Fibroblast of lung (primary cell): ENCODE data around the gene TUBA4A. TPM values are rescaled to one million over a fixed set of nuclear protein-coding genes. Genes with fewer than 3 reads are reported as not detected.

Source experiments
- DNase-seq, 2 donors: peaks; one replicate each; pipeline versions ENCODE4 v3.0.0 to v3.0.0-alpha.2; 2010; ENCODE audit warnings: low read depth in 2 of 2
- H2AFZ ChIP-seq: 2 replicates; pipeline ENCODE4 v1.5.1; 2012; ENCODE audit warnings: low read length, control low read depth, inconsistent platforms
- H3K27ac ChIP-seq: 2 replicates; pipeline ENCODE4 v1.5.1; 2011; ENCODE audit warnings: low read length, control low read depth; ENCODE audit not compliant: insufficient read depth
- H3K27me3 ChIP-seq: 2 replicates; pipeline ENCODE4 v1.5.1; 2011; ENCODE audit warnings: mild to moderate bottlenecking, low read length; ENCODE audit not compliant: control insufficient read depth, insufficient read depth
- H3K36me3 ChIP-seq: 2 replicates; pipeline ENCODE4 v1.5.1; 2011; ENCODE audit warnings: low read length; ENCODE audit not compliant: control insufficient read depth, insufficient read depth
- H3K4me1 ChIP-seq: 2 replicates; pipeline ENCODE4 v1.5.1; 2011; ENCODE audit warnings: low read length; ENCODE audit not compliant: control insufficient read depth, insufficient read depth; ENCODE audit errors: extremely low read depth
- H3K4me2 ChIP-seq: 2 replicates; pipeline ENCODE4 v1.5.1; 2011; ENCODE audit warnings: low read length, control low read depth; ENCODE audit not compliant: insufficient read depth; ENCODE audit errors: extremely low read depth
- H3K4me3 ChIP-seq, 4 experiments: fragments of 200-600 bp in 1 of 4; sonication (generic) in 1 of 4; replicated peaks in 1 of 4; 2 replicates each; pipeline ENCODE4 v1.5.1; 2011 to 2016; ENCODE audit warnings: low read length in 4 of 4, low read depth in 3 of 4, mild to moderate bottlenecking in 3 of 4, control low read depth in 2 of 4, inconsistent platforms in 1 of 4, mixed read lengths in 1 of 4; ENCODE audit not compliant: insufficient read depth in 1 of 4; ENCODE audit errors: control extremely low read depth in 1 of 4
- H3K79me2 ChIP-seq: 2 replicates; pipeline ENCODE4 v1.5.1; 2012; ENCODE audit warnings: mild to moderate bottlenecking, low read length, inconsistent platforms; ENCODE audit not compliant: control insufficient read depth, insufficient read depth
- H3K9ac ChIP-seq: 2 replicates; pipeline ENCODE4 v1.5.1; 2011; ENCODE audit warnings: mild to moderate bottlenecking, low read length, control low read depth; ENCODE audit not compliant: insufficient read depth
- H3K9me3 ChIP-seq: 2 replicates; pipeline ENCODE4 v1.5.1; 2012; ENCODE audit warnings: low read depth, low read length; ENCODE audit not compliant: control insufficient read depth, insufficient read depth
- H4K20me1 ChIP-seq: 2 replicates; pipeline ENCODE4 v1.5.1; 2011; ENCODE audit warnings: low read length; ENCODE audit not compliant: control insufficient read depth, insufficient read depth; ENCODE audit errors: extremely low read depth
- CTCF ChIP-seq, 2 donors: IDR thresholded peaks in 1 of 2; conservative IDR thresholded peaks in 1 of 2; 1 replicate in 1 of 2; 2 replicates in 1 of 2; pipeline ENCODE4 v1.5.1; 2011 to 2012; ENCODE audit warnings: low read length in 2 of 2, control low read depth in 1 of 2, inconsistent platforms in 1 of 2, low read depth in 1 of 2, mild to moderate bottlenecking in 1 of 2
- EZH2 ChIP-seq: IDR thresholded peaks from 2 replicates; pipeline ENCODE4 v1.5.1; 2012; ENCODE audit warnings: low read length, control low read depth, mild to moderate bottlenecking; ENCODE audit errors: missing control alignments
- polyA plus RNA-seq, 2 donors: library from polyadenylated mRNA; depleted of rRNA in 1 of 2; stranded (reverse) in 1 of 2; unstranded in 1 of 2; fragments of >200 nt; gene quantifications; 2 replicates each; pipeline ENCODE4 v1.2.1, GENCODE V29; 2011 to 2012; ENCODE audit warnings: missing spikeins in 1 of 2
- total RNA-seq: library from RNA; depleted of rRNA; stranded (reverse); fragments of >200 nt; gene quantifications from 2 replicates; pipeline ENCODE4 v1.2.1, GENCODE V29; 2014

TUBA4A gene
- total and polyA plus RNA-seq, 2 donors (not counting 1 experiment from before 2014, with no cell fraction given) = 5.6 to 14.7 TPM

DNA sequence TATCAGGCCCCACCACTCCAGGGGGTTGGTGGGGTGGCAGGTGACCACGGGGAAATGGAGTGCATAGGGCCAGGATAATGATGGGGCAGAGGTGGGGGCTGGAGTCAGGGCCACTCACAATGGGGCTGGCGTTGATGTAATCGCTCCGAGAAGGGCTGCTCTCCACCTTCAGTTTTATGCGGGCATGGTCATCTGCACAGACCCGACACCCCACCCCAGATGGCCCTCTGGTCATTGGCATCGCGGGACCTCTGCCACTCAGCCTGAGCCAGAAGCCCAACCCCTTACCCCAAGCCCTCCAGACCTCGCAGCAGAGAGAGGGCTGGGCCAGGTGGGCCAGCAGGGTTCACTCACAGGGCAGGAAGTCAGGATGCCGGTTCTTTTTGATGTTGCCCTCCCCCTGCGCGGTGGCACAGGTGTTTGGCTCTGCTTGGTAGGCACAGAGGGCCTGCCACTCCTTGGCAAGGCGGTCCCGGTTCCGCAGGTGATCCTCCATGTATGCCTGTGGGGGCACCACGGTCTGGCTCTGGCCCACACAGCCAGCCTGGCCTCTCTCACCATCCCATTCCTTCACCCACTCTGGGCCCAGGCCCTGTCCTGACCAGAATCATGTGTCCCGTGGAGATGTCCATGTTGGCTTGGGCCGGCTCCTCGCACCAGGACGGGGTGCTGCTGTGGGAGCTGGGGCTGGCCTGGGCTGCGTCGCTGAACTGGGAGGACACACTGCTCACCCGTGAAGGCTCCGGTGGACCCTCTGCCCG is 43.1 kb upstream of the TUBA4A start:
- Histone ChIP-seq H3K9ac (no peak overlapping the region), H3K4me2 (no peak overlapping the region), H3K79me2 (no peaks in the 10 kb centered on the region), H3K36me3 (no peaks in the 10 kb centered on the region), H3K4me1 (peaks cover 3% of the 10 kb centered on the region), H2AFZ (no peak overlapping the region), H3K27me3 (peaks cover 15% of the 10 kb centered on the region), H4K20me1 (no peaks in the 10 kb centered on the region), H3K27ac (no peak overlapping the region), H3K9me3 (no peaks in the 10 kb centered on the region), H3K4me3 (no peak overlapping the region)
- no peak for TF ChIP-seq CTCF (conservative IDR thresholded peaks at IDR 0.05 in 1 of 2, IDR thresholded peaks at IDR 0.05 in 1 of 2; ENCODE audit: low read depth in 1 of 2, low read length in 2 of 2)
- no peak for DNase-seq

DNA sequence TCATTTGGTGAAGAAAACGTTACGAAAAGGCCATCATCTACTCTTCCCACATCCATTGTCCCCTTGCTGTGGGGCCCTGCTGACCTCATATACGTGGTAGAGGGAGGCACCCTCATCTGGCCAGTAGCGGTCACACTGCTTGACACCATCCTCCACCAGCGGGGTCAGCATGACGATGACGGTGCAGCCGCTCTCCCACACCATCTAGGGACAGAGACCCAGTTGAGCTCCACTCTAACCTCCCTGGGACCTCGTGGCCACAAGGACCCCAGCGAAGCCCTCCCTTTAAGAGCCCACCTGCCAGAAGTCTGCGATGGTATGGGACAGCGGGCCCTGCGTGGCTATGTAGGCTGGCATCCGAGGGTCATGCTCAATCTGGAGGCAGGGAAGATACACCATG is 42.4 kb upstream of the TUBA4A start:
- Histone ChIP-seq H3K4me1 (peaks cover 3% of the 10 kb centered on the region), H3K36me3 (no peaks in the 10 kb centered on the region), H3K4me3 (no peak overlapping the region), H3K27me3 (peaks cover 9% of the 10 kb centered on the region), H2AFZ (no peak overlapping the region), H3K9me3 (no peaks in the 10 kb centered on the region), H3K4me2 (no peak overlapping the region), H3K9ac (no peak overlapping the region), H4K20me1 (no peaks in the 10 kb centered on the region), H3K79me2 (no peaks in the 10 kb centered on the region), H3K27ac (no peak overlapping the region)
- DNase-seq = no peak
- TF ChIP-seq CTCF (conservative IDR thresholded peaks at IDR 0.05 in 1 of 2, IDR thresholded peaks at IDR 0.05 in 1 of 2; ENCODE audit: low read depth in 1 of 2, low read length in 2 of 2) (no peak), EZH2 (no peak)

GRCh38 chr2:219294356-219295351 is 40.9 kb upstream of the TUBA4A start:
- peak overlapping the region; percentile 19 for H3K27ac ChIP-seq
- peaks cover 5% of the 10 kb centered on the region for H3K4me1 ChIP-seq
- peak overlapping the region; percentile 73 for H2AFZ ChIP-seq
- no peaks in the 10 kb centered on the region for H3K79me2 ChIP-seq
- H4K20me1 ChIP-seq = no peaks in the 10 kb centered on the region
- H3K4me3 ChIP-seq = peak overlapping the region; percentile 27 to 58 (median 37)
- H3K36me3 ChIP-seq = no peaks in the 10 kb centered on the region
- H3K27me3 ChIP-seq = no peaks in the 10 kb centered on the region
- no peaks in the 10 kb centered on the region for H3K9me3 ChIP-seq
- DNase-seq = peak; percentile 61 to 77
- TF ChIP-seq CTCF (conservative IDR thresholded peaks at IDR 0.05 in 1 of 2, IDR thresholded peaks at IDR 0.05 in 1 of 2; ENCODE audit: low read depth in 1 of 2, low read length in 2 of 2) (peak; percentile 81 to 92), EZH2 (no peak)
- peak overlapping the region; percentile 56 for H3K9ac ChIP-seq
- peak overlapping the region; percentile 73 for H3K4me2 ChIP-seq
